ENCODE results near the gene PRG2. TPM values are rescaled to one million over a fixed set of nuclear protein-coding genes. Genes with fewer than 3 reads are reported as not detected.

Gene PRG2, protein sequence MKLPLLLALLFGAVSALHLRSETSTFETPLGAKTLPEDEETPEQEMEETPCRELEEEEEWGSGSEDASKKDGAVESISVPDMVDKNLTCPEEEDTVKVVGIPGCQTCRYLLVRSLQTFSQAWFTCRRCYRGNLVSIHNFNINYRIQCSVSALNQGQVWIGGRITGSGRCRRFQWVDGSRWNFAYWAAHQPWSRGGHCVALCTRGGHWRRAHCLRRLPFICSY
- total RNA-seq (ENCODE audit: insufficient read depth, low replicate concordance), result 3.1 TPM

DNA sequence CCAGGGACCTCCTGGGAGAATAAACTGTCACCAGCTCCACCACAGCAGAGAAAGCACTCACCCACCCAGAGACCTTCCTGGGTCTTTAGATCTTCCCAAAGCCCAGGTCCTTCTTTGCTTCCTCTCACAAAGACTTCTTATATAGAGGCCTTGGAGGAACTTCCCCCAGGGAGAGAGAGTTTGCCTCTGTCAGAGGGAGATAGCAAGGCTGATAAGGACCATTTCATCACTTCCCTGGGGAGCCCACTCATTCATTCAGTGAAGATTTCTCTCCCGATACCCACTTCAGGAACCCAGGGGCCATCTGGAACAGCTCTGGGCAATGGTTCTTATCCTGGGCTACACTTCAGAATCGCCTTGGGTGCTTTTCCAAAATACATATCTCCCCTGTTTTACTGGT is at the start of gene PRG2:
TSS of gene PRG2 (minus strand) at position 116 of the 400 bp plus-strand sequence. CDS start 706 bp downstream, outside the sequence.
- DNase-seq (ENCODE audit: low spot score), result no peak

DNA sequence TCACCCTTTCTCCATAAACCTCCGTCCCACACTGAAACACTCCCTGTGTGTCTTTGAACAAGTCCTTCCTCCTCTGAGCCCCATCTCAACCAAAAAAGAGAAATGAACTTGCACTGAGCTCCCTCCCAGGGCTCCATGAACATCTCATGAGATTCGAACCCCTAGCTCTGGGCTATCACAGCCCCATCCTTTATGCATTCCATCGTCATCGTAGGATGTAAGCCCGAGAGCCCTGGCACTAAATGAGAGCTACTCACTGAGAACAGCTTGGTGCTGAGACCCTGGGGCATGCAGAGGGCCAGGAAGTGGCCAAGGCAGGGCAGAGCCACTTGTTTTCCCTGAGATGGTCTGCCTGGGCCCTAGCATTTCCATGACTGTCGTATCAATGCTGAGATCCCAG is 49.3 kb upstream of the PRG2 start:
- DNase-seq (ENCODE audit: low spot score), result no peak

DNA sequence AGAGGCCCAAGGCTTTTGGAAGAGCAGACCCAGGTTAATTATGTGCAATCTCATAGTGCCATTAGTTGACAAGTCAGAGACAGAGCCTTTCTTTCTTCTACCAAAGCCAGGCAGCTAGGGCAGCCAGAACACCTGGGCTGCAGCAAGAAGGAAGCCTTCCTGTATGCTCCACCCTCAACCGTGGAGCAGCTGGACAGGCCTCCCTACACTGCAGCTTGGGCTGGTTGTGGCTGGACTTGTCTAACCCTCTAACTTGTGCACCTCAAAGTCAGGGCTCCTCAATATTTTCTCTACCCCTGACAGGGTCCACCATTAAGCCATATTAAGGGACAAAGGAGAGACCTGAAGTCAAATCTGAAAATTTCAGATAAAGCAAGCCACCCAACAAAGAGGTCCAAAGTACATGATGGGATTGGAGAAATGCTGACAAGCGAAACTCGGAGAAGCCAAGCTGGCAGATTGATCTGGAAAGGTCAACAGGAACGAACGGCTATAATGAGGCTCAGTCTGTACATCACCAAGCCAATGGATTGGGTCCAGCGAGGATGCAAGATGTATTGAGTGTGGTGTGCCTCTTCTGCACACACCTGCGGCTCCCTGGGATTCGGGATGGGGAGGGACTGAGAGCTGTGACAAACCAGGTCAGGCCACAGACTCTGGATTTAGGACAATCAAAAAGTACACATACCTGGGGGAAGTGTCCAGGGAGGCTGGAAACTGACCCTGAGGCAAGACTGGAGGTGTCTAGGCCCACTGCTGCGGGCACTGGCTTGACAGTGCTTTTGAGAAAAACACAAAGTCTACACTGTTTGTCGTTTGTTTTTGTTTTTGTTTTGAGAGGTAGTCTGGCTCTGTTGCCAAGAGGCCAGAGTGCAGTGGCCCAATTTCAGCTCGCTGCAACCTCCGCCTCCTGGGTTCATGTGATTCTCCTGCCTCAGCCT is 48.2 kb upstream of the PRG2 start:
- no peak for DNase-seq (ENCODE audit: low spot score)

DNA sequence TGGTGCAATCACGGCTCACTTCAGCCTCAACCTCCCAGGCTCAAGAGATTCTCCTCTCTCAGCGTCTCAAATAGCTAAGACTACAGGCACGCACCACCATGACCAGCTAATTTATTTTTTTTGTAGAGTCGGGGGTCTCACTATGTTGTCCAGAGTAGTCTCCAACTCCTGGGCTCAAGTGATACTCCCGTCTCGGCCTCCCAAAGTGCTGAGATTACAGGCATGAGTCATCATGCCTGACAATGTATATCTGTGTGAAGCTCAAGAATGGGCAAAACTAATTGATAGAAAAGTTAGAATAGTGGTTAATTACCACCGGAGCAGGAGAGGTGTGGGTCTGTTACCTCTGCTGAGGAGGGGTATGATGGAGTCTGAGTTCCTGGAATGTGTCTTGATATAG is 45.6 kb upstream of the PRG2 start:
- no peak for DNase-seq (ENCODE audit: low spot score)

DNA sequence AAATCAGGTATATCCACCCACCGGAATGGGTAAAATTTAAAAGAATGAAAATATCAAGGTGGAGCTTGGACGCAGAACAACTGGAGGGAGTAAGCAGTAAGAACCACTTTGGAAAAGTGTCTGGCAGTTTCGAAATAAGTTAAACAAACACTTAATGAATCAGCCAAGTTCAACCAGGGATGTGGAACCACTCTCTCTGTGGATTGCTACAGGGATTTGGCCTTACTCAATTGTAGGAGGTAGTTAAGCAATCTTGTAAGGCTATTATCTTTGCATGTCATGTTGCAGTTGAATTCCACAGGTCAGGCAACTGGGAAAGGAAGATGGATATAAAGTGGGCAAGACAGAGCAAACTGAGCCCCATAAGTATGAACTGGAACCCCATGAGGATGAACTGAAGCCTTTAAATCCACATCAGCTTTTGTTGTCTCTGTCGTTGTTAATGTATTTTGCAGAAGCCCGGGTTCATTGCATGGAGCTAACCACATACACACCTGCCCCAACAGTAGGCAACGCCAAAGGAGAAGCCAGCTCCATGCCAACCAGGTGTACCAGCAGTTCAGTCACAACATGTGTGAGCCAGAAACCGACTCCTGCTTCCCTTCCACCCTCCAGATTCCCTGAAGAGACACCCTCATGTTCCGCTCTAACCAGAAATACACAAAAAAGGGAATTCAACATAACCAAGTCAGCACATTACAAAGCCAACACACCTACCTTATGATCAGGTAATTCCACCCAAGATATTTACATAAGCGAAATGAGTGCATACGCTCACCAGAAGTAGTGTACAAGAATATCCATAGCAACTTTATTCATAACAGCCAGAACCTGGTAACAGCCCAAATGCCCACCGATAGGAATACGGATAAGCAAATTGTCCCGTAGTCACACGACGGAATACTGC is 44.4 kb upstream of the PRG2 start:
- DNase-seq (ENCODE audit: low spot score), result peak; percentile 77

DNA sequence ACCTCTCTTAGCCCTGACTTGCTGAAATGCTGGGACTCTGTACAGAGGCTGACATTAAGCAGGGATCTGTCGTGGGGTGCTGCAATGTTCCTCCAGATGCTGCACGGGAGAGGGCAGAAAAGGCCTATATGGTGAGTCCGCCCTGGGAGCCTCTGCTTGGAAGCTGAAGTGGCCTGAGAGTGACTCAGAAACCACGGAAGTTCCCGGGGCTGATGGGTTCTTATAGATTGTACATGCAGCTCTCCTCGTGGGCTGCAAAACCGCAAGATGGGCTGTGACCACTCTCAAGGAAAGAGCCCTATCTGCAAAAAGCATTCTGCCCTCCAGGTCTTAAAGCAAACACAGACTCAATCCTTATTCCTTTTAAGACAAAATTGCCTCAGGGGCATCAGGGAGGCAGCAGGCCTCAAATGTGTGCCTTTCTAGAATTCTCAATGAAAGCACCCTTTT is 42.3 kb upstream of the PRG2 start:
- peak; percentile 53 for DNase-seq (ENCODE audit: low spot score)

DNA sequence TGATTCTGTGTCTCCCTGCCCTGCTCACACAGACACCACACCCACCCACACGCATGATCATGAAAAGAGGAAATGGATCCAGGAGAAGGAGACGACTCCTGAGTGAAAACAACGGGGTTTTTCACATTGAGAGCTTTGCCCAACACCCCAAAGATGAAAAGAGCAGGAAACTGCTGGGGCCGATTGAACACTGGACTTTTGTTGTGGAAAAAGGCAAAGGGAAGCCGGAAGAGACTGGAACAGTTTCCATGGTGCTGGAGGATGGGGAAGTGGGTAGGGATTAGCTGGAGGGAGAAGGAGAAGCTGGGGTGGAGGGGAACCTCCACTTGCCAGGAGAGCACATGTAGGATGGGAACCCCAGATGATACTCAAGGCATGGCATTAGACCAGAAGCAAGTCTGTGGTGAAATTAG is 41.7 kb upstream of the PRG2 start:
- no peak for DNase-seq (ENCODE audit: low spot score)

DNA sequence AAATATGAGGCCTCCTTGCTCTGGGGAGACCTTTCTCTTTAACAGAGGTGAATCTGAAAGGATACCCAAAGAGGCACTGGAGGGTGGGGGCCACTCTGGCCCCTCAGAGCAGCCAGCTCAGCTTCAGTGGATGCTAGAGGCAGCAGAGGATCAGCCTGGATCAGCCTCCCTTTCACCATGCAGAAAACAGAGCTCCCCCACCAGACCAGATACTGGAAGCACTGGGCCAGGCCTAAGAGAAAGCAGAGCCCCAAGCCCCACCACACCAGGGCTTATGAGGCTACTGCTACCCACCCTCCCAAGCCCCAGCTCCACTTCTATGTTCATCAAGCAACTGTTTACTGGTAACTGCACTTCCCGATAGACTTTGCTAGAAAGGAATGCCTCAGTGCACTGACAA is 40.5 kb upstream of the PRG2 start:
- DNase-seq (ENCODE audit: low spot score), result no peak

DNA sequence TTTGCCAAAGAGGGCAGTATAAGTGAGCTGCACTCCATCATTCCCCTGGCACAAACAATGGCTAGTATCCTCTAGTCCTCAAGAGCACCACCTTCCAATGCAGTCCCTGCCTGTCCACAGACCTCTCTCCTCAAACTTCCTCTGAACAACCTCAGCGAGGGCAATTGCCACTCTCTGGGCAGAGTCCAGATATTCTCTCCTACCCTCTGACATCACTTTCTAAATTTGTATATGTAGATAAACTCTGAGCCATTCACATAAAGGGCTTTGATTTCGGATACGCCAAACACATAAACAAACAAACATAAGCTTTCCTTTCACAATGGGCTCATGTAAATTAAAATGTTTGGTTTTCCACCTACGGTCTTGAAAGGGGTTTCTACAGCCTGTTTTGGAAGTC is 39.5 kb upstream of the PRG2 start:
- DNase-seq (ENCODE audit: low spot score), result no peak

DNA sequence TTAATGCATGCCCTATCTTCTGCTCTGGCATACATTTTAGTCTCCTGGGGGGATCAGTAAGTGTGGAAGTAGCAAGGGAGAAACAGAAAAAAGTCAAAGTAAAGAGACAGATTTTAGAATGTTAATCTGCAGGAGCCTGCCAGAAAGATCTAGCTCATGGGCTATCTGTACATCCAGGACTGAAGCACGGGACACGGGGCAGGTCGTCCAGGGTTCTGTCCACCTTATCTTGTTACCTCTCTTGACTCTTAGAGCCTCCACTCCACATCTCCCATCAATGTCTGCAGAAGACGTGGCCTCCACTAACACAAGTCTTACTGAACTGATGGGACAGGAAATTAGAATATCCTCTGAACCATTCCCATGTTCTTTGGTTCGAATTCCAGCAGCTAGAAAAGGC is 38.2 kb upstream of the PRG2 start:
- DNase-seq (ENCODE audit: low spot score), result no peak

DNA sequence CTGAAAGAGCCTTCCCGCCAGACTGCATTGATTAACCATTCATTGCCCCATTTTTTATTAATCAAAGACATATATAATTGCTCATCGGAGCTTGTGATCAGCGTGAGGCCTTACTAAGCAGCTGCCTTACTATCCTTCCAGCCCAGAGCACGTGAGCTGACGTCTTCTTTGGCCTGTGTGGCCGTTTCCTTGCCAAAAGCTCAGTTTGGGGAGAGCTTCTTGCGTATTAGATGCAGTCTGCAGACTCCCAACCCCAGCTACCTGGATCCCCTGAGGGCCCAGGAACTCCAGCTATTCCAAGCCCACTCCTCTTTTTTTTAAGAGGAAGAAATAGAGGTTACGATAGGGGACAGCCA is 37.3 kb upstream of the PRG2 start:
- no peak for DNase-seq (ENCODE audit: low spot score)

DNA sequence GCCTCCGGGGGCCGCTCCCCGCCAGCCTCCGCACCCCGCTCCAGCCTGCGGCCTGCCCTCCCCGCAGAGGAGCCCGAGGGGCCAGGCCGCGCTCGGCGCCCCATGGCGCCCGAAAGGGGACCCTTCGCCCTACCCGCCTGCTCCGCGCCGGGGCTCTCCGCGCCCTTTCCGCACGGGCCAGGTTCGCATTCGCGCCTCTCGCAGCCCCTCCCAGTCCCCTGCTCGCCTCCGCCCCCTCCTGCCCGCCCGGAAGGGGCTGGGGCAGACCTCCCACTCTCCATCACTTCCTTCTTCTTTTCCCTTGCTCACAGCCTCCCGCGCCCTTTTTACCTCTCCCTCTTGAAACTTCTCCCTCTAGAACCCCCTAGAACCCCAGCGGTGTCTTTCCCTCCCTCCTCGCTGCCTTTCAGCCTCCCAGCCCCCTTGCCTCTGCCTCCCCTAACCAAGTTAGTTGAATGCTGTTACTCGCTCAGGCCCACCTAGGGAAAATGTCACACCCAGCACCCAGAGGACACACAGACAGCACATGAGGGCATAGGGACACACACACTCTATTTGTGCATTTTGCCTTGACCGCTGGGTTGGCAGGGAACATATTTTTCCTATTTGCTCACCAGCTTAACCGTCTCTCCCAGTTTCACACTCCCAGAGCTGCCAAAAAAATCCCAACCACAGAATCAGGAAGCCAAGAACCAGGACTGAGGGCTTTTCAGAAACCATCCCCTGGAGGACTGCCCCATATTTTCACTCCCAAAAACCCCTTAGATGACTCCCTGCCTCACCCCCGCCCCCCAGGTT is 36.7 kb upstream of the PRG2 start, which contains the start of gene SLC43A3:
TSS of gene SLC43A3 (minus strand) at position 193 of the 798 bp plus-strand sequence. CDS start 949 bp downstream, outside the sequence.
- DNase-seq (ENCODE audit: low spot score), result peak; percentile 72

DNA sequence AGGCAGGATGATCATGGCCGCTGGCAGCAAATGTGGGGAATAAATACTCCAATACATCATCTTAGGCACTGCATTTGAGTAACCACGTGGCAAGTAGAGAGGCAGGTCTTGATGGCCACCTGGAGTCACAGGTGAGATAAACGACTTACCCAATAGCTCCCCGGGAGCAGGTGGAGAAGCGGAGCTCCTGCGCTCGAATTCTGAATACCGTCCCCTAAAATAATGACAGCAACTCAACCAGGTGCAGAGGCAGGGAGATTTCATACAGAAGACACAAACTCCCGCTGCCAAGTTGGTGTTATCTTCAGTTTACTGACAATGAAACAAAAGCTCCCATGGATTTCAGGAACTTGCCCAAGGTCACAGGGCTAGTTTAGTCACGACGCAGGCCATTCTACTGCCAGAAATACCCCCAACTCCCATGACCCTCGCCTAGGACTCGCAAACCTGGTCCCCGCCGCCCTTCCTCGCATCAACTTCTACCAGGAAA is 36.0 kb upstream of the PRG2 start:
- DNase-seq (ENCODE audit: low spot score), result no peak

DNA sequence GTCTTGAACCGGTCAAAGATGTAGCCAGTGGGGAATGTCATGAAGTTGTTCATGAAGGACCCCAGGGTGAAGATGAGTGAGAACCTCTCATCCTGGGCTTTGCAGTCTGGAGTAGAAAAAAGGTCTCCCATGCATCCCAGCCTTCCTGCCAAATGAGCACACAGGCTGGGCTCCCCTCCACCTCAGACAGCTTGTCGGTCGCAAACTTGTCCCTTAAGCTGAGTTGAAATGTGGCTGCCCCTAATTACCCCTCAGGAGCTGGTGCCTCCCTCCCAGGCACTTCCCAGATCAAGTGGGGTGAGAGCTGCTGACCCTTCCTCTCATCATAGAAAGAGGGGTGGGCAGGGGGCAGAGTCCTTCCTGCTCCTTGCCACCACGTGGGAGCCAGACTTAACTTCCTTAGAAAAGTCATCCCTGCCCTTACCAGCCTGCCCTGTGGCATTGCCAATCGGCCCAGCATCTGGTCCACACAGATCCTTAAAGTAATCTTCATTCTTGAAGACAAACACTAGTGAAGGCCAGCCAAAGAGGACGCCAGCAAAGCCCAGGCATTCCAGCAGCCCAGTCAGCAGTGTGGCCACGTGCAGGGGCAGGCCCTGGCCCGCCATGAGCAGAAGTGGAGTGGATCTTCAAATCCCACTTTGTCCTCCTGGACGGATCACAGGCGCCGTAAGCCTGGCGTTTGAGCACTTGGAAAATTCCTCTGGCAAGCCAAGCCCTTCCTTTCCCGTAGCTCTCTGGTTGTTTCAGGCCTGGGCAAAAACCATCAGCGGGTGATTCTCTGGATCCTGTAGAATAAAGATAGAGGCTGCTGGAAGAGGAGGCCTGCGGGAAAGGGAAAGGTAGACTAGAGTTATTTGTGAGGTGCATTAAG is 35.4 kb upstream of the PRG2 start:
- DNase-seq (ENCODE audit: low spot score), result peak; percentile 74

DNA sequence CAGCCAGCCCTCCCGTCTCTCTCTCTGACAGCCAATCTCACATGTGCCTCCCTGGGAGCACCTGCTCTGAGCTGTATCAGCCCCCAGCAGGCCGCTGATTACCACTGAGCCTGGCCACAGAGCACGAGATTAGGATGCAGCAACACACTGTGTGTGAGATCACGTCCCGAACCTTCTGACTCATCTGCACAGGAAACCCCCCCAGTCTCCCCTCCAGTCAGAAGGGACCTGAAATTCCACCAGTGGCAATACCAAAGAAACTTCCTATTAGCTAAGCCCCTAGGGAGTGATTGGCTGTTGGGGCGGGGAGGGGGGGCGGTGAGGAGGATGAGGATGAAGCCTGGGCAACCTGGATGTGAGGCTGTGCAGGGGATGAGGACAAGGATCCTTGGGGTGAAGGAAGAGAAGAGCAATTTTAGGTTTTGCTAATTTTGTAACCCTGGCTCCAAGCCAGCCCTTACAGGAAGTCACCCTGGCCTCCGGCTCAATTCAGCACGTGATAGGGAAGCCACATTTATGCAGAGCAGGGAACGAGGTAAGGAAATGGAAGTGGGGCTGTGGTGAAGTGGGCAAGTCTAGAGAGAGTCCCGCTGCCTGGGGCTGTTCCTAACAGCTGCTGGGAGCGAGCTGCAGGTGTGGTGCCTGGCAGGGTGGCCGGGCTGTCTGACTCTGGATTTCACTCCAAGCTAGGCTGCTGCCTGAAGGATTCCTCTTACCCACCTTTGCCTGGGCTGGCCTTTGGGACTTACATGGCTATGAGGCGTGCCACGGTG is 34.5 kb upstream of the PRG2 start:
- DNase-seq (ENCODE audit: low spot score), result peak; percentile 24

DNA sequence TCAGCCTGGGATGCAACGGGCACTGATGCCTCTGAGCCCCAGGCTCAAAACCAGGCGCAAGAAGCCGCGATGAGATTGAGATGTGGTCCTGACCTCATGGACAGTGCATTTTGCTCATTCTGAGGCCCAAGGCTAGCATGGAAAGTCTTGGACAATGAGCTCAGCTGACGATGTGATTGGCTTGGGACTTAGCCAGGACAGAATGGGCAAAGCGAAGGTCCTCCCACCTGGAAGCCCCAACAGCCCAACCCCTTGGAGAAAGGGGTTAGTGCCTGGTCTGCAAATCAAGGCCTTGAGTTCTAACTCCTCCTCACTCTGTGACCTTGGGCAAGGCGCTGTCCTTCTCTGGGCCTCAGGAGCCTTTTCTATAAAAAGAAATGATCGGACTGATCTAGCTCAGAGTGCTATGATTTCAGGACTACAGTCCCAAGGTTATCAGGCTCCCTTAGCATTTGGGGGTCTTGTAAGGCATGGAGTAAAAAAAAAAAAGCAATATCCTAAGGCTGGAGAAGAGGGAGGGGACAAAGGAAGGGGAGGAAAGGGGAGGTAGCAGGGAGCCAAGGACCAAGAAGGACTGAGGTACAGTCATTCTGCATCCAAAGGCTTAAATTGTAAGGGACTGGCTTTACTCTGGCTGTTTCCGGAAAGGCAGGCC is 33.8 kb upstream of the PRG2 start:
- no peak for DNase-seq (ENCODE audit: low spot score)

DNA sequence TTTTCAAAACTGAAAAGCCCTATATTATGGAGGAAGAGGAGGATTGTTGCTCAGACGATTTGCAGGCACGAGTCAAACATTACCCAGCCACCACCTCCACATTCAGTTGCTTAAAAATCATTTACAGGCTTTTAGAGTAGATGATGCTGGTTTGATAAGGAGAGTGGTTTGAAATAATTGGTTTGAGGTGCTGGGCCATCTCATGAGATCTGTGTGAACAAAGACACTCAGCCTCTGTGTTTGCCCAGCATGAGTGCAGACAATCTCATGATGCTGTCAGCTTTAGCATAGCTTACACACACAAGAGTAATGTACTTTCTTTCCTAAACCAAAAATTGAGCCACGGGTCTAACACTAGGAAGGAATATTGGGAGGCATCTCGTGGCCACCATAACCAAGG is 32.2 kb upstream of the PRG2 start:
- no peak for DNase-seq (ENCODE audit: low spot score)

DNA sequence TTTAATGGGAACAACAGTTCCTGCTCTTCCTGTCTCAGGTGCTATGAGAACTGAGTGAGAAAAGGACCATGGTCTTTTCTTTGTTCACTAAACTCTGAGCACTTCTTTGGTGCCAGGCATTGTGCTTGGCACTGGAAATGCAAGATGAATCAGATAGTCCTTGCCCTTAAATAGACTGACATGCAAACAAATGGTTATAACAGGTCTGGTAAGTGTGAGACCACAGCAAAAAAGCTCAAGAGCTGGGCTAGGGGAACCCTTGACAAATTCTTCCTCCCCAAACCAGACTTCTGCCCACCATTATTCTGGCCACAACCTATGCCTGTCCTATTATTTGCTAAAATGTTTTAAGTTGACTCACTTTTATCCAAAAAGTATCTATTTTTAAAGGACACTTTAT is 31.4 kb upstream of the PRG2 start:
- no peak for DNase-seq (ENCODE audit: low spot score)
